Measurements from ENCODE around the gene TOP3B. TPM values are rescaled to one million over a fixed set of nuclear protein-coding genes. Genes with fewer than 3 reads are reported as not detected.

Gene TOP3B
- total RNA-seq, 5 donors from 2014 or later (not counting 1 experiment from before 2014, with no cell fraction given): 58.9 to 90.6 (median 65.9) TPM

DNA sequence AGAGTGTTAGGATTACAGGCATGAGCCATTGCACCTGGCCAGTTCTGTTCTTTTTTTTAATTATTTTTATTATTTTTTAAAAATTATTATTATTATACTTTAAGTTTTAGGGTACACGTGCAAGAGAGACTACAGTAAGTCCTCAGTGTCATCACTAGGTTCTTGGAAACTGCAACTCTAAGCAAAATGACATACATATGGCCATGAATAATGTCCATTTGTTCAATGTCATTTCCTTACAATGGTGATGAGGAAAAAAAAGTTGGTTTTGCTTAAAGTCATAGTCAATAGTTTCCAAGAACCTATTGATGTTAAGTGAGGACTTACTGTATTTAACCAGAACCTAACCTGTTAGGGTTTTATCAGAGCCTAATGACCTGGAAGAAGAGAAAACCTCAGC, 29.4 kb upstream of the TOP3B start:
- Histone ChIP-seq H3K9me3 (no peaks in the 10 kb centered on the region), H3K36me3 (ENCODE audit: control insufficient read depth in 2 of 2, extremely low read depth in 1 of 2, insufficient read depth in 1 of 2, low read length in 1 of 2) (no peaks in the 10 kb centered on the region), H3K4me1 (ENCODE audit: control insufficient read depth in 1 of 2, extremely low read depth in 1 of 2, insufficient read depth in 2 of 2, low read length in 2 of 2) (no peaks in the 10 kb centered on the region), H3K27me3 (replicated peaks in 1 of 2; ENCODE audit: control insufficient read depth in 2 of 2, extremely low read depth in 1 of 2, insufficient read depth in 2 of 2, low read length in 1 of 2) (peaks cover 2 to 12% of the 10 kb centered on the region in 2 experiments), H3K4me3 (ENCODE audit: control insufficient read depth in 1 of 2, extremely low read depth in 1 of 2, low read length in 1 of 2) (no peak overlapping the region), H3K27ac (ENCODE audit: low read length) (no peak overlapping the region)
- no CpG with 5 or more reads among the region's 1 CpG for WGBS (ENCODE audit: insufficient coverage)
- Mint-ChIP-seq H3K4me3 (no peak overlapping the region), H3K9me3 (no peaks in the 10 kb centered on the region), H3K27ac (no peak overlapping the region), H3K4me1 (no peaks in the 10 kb centered on the region), H3K36me3 (no peaks in the 10 kb centered on the region), H3K27me3 (peaks cover 20 to 23% of the 10 kb centered on the region in 2 donors)
- no peak for DNase-seq
- ChIA-PET CTCF (interaction anchor here in 1 of 2 donors (0.9 kb wide), 1 partner anchor 10 kb away, joined by 3 read pairs; no protein-coding TSS in a partner anchor), POLR2A (no interaction called here)
- no peak for ATAC-seq (replicated peaks in 1 of 4)

DNA sequence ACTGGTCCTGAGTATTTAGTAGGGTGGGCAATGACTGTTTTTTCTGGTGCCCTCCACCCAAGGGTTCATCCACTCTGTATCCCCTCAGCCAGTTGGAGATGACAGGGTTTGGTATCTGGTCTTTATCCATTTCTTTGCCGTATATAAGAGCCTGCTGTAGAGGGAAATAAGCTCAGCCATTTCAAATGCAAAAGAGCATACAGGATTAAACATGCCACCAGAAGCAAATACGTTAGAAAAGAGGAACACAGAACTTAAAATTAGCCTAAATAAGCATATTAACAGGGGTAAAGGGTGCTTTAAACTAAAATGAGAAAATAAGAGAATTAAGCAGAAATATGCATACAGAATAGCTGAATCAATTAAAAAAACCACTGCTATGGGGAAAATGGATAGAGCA, 27.8 kb upstream of the TOP3B start:
- no peaks in the 10 kb centered on the region for H3K4me1 ChIP-seq (ENCODE audit: control insufficient read depth in 1 of 2, extremely low read depth in 1 of 2, insufficient read depth in 2 of 2, low read length in 2 of 2)
- H3K36me3 ChIP-seq (ENCODE audit: control insufficient read depth in 2 of 2, extremely low read depth in 1 of 2, insufficient read depth in 1 of 2, low read length in 1 of 2): no peaks in the 10 kb centered on the region
- no peak overlapping the region for H3K4me3 ChIP-seq (ENCODE audit: control insufficient read depth in 1 of 2, extremely low read depth in 1 of 2, low read length in 1 of 2)
- H3K4me3 Mint-ChIP-seq: no peak overlapping the region
- H3K4me1 Mint-ChIP-seq: no peaks in the 10 kb centered on the region
- no peak overlapping the region for H3K27ac ChIP-seq (ENCODE audit: low read length)
- H3K36me3 Mint-ChIP-seq: no peaks in the 10 kb centered on the region
- no peak overlapping the region for H3K27ac Mint-ChIP-seq
- DNase-seq (no peak), ATAC-seq (replicated peaks in 1 of 4) (no peak)
- peaks cover 20 to 23% of the 10 kb centered on the region in 2 donors for H3K27me3 Mint-ChIP-seq
- H3K27me3 ChIP-seq (replicated peaks in 1 of 2; ENCODE audit: control insufficient read depth in 2 of 2, extremely low read depth in 1 of 2, insufficient read depth in 2 of 2, low read length in 1 of 2): peaks cover 2 to 13% of the 10 kb centered on the region in 2 experiments
- no peaks in the 10 kb centered on the region for H3K9me3 ChIP-seq
- no peaks in the 10 kb centered on the region for H3K9me3 Mint-ChIP-seq
- CTCF ChIA-PET: interaction anchor here in 1 of 2 donors (0.5 kb wide), 1 partner anchor 120 kb away, joined by 4 read pairs; no protein-coding TSS in a partner anchor
- WGBS (ENCODE audit: insufficient coverage): no CpG with 5 or more reads among the region's 2 CpGs
- POLR2A ChIA-PET: no interaction called here

DNA sequence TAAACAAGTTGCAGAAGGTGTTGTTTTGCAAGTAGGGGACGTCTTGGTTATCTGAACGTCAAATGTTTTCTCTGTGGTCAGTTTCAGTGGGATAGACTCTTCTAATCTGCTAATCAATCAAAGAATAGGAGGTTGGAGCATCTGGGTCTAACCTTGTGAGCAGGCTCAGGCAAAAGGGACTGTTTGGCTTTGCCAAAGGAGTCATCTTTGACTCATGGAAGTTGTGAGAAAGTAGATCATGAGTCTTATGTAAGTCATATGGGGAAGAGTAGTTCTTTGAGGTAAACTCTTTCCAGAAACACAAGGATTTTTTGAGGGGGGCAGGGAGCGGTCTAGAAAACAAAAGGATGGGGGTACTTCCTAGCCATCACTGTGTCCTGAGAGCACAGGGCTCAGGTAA, 27.1 kb upstream of the TOP3B start:
- peaks cover 20 to 23% of the 10 kb centered on the region in 2 donors for H3K27me3 Mint-ChIP-seq
- CTCF ChIA-PET: no interaction called here
- Histone ChIP-seq H3K36me3 (ENCODE audit: control insufficient read depth in 2 of 2, extremely low read depth in 1 of 2, insufficient read depth in 1 of 2, low read length in 1 of 2) (no peaks in the 10 kb centered on the region), H3K27me3 (replicated peaks in 1 of 2; ENCODE audit: control insufficient read depth in 2 of 2, extremely low read depth in 1 of 2, insufficient read depth in 2 of 2, low read length in 1 of 2) (peaks cover 2 to 13% of the 10 kb centered on the region in 2 experiments), H3K9me3 (no peaks in the 10 kb centered on the region), H3K27ac (ENCODE audit: low read length) (no peak overlapping the region), H3K4me3 (ENCODE audit: control insufficient read depth in 1 of 2, extremely low read depth in 1 of 2, low read length in 1 of 2) (no peak overlapping the region), H3K4me1 (ENCODE audit: control insufficient read depth in 1 of 2, extremely low read depth in 1 of 2, insufficient read depth in 2 of 2, low read length in 2 of 2) (no peaks in the 10 kb centered on the region)
- no peaks in the 10 kb centered on the region for H3K9me3 Mint-ChIP-seq
- POLR2A ChIA-PET: no interaction called here
- no peak overlapping the region for H3K4me3 Mint-ChIP-seq
- no peak overlapping the region for H3K27ac Mint-ChIP-seq
- H3K36me3 Mint-ChIP-seq: no peaks in the 10 kb centered on the region
- H3K4me1 Mint-ChIP-seq: no peaks in the 10 kb centered on the region
- DNase-seq (no peak), ATAC-seq (replicated peaks in 1 of 4) (no peak)
- WGBS (ENCODE audit: insufficient coverage): 43% methylated on average over 3 of the region's 3 CpGs

DNA sequence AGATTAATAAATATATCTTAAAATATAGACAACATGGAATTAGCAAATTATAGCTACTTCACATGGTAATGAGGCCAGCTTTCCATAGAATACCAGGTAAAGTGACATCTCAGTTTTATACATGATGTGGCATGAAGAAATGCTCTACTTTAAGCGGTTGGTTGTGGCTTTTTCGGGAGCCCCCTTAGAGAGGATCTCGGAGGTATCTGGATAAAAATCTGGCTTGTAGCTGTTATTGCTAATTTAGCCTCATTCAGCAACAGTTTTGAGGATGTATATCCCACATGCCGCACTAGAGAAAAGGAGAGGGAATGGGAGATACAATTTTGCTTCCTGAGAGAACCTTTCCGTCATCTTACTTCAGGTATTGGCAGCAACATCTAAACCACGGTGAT, 24.0 kb upstream of the TOP3B start:
- 90% methylated on average over 5 of the region's 6 CpGs for WGBS (ENCODE audit: insufficient coverage)
- no peak for DNase-seq
- Histone ChIP-seq H3K27ac (ENCODE audit: low read length) (no peak overlapping the region), H3K4me3 (ENCODE audit: control insufficient read depth in 1 of 2, extremely low read depth in 1 of 2, low read length in 1 of 2) (no peak overlapping the region), H3K9me3 (no peaks in the 10 kb centered on the region), H3K36me3 (ENCODE audit: control insufficient read depth in 2 of 2, extremely low read depth in 1 of 2, insufficient read depth in 1 of 2, low read length in 1 of 2) (no peaks in the 10 kb centered on the region), H3K4me1 (ENCODE audit: control insufficient read depth in 1 of 2, extremely low read depth in 1 of 2, insufficient read depth in 2 of 2, low read length in 2 of 2) (no peaks in the 10 kb centered on the region), H3K27me3 (replicated peaks in 1 of 2; ENCODE audit: control insufficient read depth in 2 of 2, extremely low read depth in 1 of 2, insufficient read depth in 2 of 2, low read length in 1 of 2) (peaks cover 2 to 11% of the 10 kb centered on the region in 2 experiments)
- no peak overlapping the region for H3K4me3 Mint-ChIP-seq
- no peak overlapping the region for H3K27ac Mint-ChIP-seq
- no peaks in the 10 kb centered on the region for H3K4me1 Mint-ChIP-seq
- H3K9me3 Mint-ChIP-seq: no peaks in the 10 kb centered on the region
- ATAC-seq (replicated peaks in 1 of 4): no peak
- H3K36me3 Mint-ChIP-seq: no peaks in the 10 kb centered on the region
- CTCF ChIA-PET: no interaction called here
- H3K27me3 Mint-ChIP-seq: peaks cover 15 to 17% of the 10 kb centered on the region in 2 donors
- POLR2A ChIA-PET: no interaction called here

DNA sequence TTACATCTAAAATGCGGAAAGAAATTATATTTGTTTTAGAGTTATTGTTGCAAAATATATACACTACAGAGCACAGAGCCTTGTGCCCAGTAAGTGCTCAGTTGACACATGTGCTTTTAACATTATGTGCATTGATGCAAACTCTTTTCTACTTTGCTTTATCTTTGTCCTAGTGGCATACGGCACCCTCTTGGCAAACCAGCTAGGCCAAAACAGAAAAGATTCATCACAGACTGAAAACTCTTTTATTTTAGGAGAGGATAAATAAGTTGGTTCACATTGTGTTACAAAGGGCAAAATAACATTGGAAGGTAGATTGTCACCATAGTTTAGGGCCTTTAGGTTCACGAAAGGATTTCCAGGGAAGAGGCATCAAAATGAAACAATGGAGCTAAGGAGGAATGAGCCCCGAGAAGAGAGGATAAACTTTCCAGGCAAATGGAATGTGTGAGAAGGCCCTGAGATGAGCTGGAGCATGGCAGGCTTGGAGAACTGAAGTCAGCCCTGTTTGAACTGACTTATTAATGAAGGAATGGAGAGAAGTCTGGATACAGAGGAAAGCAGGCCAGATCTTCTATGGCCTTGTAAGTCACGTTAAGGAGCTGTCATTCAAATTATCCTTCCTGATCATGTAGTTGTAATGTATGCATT, 23.5 kb upstream of the TOP3B start:
- H3K36me3 ChIP-seq (ENCODE audit: control insufficient read depth in 2 of 2, extremely low read depth in 1 of 2, insufficient read depth in 1 of 2, low read length in 1 of 2): no peaks in the 10 kb centered on the region
- H3K9me3 ChIP-seq: no peaks in the 10 kb centered on the region
- Mint-ChIP-seq H3K27ac (no peak overlapping the region), H3K4me1 (no peaks in the 10 kb centered on the region), H3K27me3 (peaks cover 15 to 17% of the 10 kb centered on the region in 2 donors), H3K4me3 (no peak overlapping the region), H3K36me3 (no peaks in the 10 kb centered on the region), H3K9me3 (no peaks in the 10 kb centered on the region)
- H3K27ac ChIP-seq (ENCODE audit: low read length): no peak overlapping the region
- H3K4me3 ChIP-seq (ENCODE audit: control insufficient read depth in 1 of 2, extremely low read depth in 1 of 2, low read length in 1 of 2): no peak overlapping the region
- ChIA-PET CTCF (no interaction called here), POLR2A (no interaction called here)
- WGBS (ENCODE audit: insufficient coverage): 85% methylated on average over 2 of the region's 5 CpGs
- DNase-seq (no peak), ATAC-seq (replicated peaks in 1 of 4) (no peak)
- H3K4me1 ChIP-seq (ENCODE audit: control insufficient read depth in 1 of 2, extremely low read depth in 1 of 2, insufficient read depth in 2 of 2, low read length in 2 of 2): no peaks in the 10 kb centered on the region
- H3K27me3 ChIP-seq (replicated peaks in 1 of 2; ENCODE audit: control insufficient read depth in 2 of 2, extremely low read depth in 1 of 2, insufficient read depth in 2 of 2, low read length in 1 of 2): peaks cover 2 to 11% of the 10 kb centered on the region in 2 experiments

DNA sequence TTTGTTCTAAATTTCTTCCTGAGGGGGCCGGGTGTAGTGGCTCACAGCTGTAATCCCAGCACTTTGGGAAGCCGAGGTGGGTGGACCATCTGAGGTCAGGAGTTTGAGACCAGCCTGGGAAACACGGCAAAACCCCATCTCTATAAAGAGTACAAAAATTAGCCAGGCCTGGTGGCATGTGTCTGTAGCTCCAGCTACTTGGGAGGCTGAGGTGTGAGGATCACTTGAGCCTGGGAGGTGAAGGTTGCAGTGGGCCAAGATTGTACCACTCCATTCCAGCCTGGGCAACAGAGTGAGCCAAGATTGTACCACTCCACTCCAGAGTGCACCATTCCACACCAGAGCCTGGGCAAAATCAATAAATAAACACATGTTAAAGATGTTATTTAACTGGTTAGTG, 20.6 kb upstream of the TOP3B start:
- ChIA-PET CTCF (no interaction called here), POLR2A (no interaction called here)
- no peaks in the 10 kb centered on the region for H3K9me3 ChIP-seq
- 71% methylated on average over 1 of the region's 3 CpGs for WGBS (ENCODE audit: insufficient coverage)
- ATAC-seq (replicated peaks in 1 of 4) (no peak), DNase-seq (no peak)
- Mint-ChIP-seq H3K27ac (no peak overlapping the region), H3K4me3 (no peak overlapping the region), H3K36me3 (no peaks in the 10 kb centered on the region), H3K9me3 (no peaks in the 10 kb centered on the region), H3K4me1 (no peaks in the 10 kb centered on the region), H3K27me3 (peaks cover 0 to 4% of the 10 kb centered on the region in 2 donors)
- H3K27ac ChIP-seq (ENCODE audit: low read length): no peak overlapping the region
- H3K36me3 ChIP-seq (ENCODE audit: control insufficient read depth in 2 of 2, extremely low read depth in 1 of 2, insufficient read depth in 1 of 2, low read length in 1 of 2): no peaks in the 10 kb centered on the region
- no peak overlapping the region for H3K4me3 ChIP-seq (ENCODE audit: control insufficient read depth in 1 of 2, extremely low read depth in 1 of 2, low read length in 1 of 2)
- no peaks in the 10 kb centered on the region for H3K4me1 ChIP-seq (ENCODE audit: control insufficient read depth in 1 of 2, extremely low read depth in 1 of 2, insufficient read depth in 2 of 2, low read length in 2 of 2)
- peaks cover 0 to 9% of the 10 kb centered on the region in 2 experiments for H3K27me3 ChIP-seq (replicated peaks in 1 of 2; ENCODE audit: control insufficient read depth in 2 of 2, extremely low read depth in 1 of 2, insufficient read depth in 2 of 2, low read length in 1 of 2)

Measured in T-cell (primary cell).